ENCODE results near the gene NCF4. TPM values are rescaled to one million over a fixed set of nuclear protein-coding genes. Genes with fewer than 3 reads are reported as not detected.

NCF4 gene
- total RNA-seq, 2 donors from 2014 or later: 8.5 to 15.8 TPM

DNA sequence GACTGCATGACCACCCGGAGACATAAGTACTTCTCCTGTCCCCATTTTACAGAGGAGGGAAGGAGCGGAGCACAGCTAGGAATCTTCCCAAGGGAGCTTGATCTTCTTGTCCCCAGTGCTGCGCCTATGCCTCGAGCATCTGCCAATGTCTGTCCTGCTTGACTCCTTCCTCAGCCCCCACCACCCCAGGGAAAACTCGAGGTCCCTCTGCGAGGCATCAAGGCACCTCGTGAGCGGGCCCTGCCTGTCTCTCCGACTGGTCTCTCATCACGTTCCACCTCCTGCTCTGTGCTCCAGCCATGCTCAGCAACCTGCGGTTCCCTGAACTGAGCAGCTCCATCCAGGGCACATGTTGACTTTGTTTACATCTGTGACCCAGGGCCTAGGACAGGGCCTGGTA is 2.5 kb downstream of the NCF4 start:
- ATAC-seq (replicated peaks in 1 of 2) (no peak), DNase-seq (no peak)
- Mint-ChIP-seq H3K36me3 (ENCODE audit: insufficient read depth in 2 of 2) (peaks cover 0 to 2% of the 10 kb centered on the region in 2 donors), H3K4me1 (ENCODE audit: low read depth) (peaks cover 48% of the 10 kb centered on the region), H3K27ac (no peak overlapping the region), H3K27me3 (ENCODE audit: low read depth) (no peaks in the 10 kb centered on the region), H3K9me3 (peaks cover 0 to 2% of the 10 kb centered on the region in 2 donors), H3K4me3 (no peak overlapping the region)

DNA sequence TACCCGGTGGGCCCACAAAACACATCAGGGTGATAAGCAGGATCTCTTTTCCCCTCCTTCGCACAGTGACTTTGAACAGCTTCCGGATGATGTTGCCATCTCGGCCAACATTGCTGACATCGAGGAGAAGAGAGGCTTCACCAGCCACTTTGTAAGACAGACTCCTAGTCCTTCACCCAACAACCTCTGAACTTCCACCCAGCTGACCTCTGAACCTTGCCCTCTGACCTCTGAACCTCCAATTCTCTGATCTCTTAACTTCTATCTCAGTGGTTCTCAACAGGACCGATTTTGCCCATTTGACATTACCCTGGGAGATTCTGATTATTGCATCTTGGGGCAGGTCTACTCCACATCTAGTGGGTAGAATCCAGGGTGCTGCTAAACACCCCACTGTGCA is 3.2 kb downstream of the NCF4 start:
- Mint-ChIP-seq H3K9me3 (peaks cover 0 to 2% of the 10 kb centered on the region in 2 donors), H3K27me3 (ENCODE audit: low read depth) (no peaks in the 10 kb centered on the region), H3K4me3 (no peak overlapping the region), H3K4me1 (ENCODE audit: low read depth) (peaks cover 48% of the 10 kb centered on the region), H3K36me3 (ENCODE audit: insufficient read depth in 2 of 2) (peaks cover 0 to 2% of the 10 kb centered on the region in 2 donors), H3K27ac (no peak overlapping the region)
- ATAC-seq (replicated peaks in 1 of 2) (no peak), DNase-seq (no peak)

DNA sequence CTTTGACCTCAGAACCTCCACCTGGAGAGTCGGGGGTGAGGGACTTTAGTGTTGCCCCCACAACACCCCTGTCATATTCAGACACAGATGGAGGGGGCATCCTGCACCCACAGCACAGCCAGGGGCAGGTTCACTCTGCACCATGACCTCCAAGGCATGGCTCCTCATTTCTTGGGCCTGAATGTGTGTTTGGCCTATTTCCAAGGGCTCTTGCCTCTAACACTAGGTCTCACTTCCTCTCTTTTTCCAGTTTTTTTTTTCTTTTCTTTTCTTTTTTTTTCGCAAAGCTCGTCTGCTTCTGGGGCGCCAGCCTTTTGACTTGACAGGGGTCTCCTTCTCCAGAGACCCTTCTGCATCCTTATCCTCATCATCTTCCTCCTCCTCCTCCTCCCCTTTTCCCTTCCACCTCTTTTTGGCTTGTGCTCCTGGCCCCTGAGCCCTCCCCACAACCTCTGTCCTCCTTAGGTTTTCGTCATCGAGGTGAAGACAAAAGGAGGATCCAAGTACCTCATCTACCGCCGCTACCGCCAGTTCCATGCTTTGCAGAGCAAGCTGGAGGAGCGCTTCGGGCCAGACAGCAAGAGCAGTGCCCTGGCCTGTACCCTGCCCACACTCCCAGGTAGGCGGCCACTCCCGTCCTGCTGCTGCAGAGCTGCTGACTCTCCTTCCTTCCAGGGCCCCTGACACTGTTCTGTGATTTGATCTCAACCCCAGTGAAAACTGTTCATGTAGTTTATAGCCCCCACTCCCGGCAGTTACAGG is 3.8 kb downstream of the NCF4 start:
- Mint-ChIP-seq H3K27me3 (ENCODE audit: low read depth) (no peaks in the 10 kb centered on the region), H3K4me3 (no peak overlapping the region), H3K4me1 (ENCODE audit: low read depth) (peaks cover 46% of the 10 kb centered on the region), H3K9me3 (peaks cover 0 to 2% of the 10 kb centered on the region in 2 donors), H3K27ac (no peak overlapping the region), H3K36me3 (ENCODE audit: insufficient read depth in 2 of 2) (peaks cover 0 to 2% of the 10 kb centered on the region in 2 donors)
- ATAC-seq (replicated peaks in 1 of 2) (no peak), DNase-seq (no peak)

DNA sequence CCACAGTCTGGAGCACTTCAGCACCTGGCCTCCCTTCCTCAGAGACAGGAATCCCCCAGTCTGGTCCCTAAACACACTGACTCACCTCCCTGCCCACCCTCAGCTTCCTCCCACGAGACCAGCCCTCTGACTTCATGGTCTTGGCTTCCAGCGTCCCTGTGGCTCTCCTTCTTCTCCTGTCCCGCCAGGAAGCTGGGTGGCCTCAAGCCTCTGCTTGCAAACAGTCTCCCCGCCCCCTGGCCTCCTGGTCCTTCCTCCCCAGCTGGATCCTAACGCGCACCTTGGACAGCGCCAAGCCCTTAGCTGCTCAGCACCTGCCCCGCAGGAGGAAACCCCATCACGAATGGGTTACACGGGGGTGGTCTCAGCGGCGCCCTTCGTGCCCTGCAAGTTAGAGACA is 4.5 kb downstream of the NCF4 start:
- H3K36me3 Mint-ChIP-seq (ENCODE audit: insufficient read depth in 2 of 2): peaks cover 0 to 2% of the 10 kb centered on the region in 2 donors
- ATAC-seq (replicated peaks in 1 of 2): no peak
- H3K27me3 Mint-ChIP-seq (ENCODE audit: low read depth): no peaks in the 10 kb centered on the region
- H3K27ac Mint-ChIP-seq: no peak overlapping the region
- H3K9me3 Mint-ChIP-seq: peaks cover 0 to 2% of the 10 kb centered on the region in 2 donors
- H3K4me1 Mint-ChIP-seq (ENCODE audit: low read depth): peaks cover 39% of the 10 kb centered on the region
- peak in 1 of 2 donors; percentile 20 for DNase-seq
- H3K4me3 Mint-ChIP-seq: no peak overlapping the region

DNA sequence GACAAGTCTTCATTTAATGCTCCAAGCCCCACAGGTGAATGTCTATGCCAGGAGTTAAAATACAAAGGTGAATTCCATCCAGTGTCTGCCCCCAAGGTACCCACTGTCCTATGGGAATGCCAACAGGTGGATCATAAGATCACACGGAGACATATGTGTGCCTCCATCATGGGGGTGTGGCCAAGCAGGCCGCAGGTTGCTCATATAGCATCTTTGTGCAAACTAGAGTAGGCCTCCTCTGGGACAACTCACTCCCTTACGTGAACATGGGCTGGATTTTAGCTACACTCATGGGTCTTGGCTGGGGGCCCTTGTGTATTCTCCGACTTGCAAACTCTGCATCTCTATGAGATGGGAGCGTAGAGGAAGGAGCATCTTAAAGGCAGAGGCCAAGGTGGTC is 6.9 kb downstream of the NCF4 start:
- Mint-ChIP-seq H3K27me3 (ENCODE audit: low read depth) (no peaks in the 10 kb centered on the region), H3K36me3 (ENCODE audit: insufficient read depth in 2 of 2) (peaks cover 0 to 6% of the 10 kb centered on the region in 2 donors), H3K27ac (no peak overlapping the region), H3K9me3 (peaks cover 2% of the 10 kb centered on the region in 2 donors), H3K4me1 (ENCODE audit: low read depth) (peaks cover 17% of the 10 kb centered on the region), H3K4me3 (no peak overlapping the region)
- no peak for DNase-seq
- no peak for ATAC-seq (replicated peaks in 1 of 2)

DNA sequence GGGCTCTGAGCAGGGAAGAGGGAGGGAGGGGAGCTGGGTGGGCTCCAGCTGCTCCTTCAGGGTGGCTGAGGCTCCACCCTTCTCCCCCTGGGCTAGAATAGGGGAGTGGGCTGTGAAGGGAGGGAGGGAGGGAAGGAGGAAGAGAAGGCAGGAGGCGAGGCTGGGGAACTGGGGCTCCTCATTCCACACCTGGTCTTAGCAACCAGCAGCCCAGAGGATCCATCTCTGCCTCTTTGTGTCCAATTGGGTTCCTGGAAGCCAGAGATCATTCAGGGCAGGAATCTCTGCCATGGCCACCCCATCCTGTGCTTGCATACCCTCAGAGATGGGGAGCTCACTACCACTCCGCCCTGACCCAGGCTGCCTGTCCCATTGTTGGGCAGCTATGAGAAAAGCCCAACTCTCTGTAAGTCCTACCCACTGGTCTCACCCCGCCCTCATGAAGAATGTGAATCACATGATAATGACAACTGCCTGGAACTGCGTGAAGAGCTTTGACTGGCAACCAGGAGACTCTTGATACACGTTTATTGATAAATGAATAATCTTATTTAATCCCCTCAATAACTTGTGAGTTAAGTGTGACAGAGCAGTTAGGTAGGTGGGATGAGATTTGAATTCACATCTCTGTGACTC is 7.9 kb downstream of the NCF4 start:
- Mint-ChIP-seq H3K36me3 (ENCODE audit: insufficient read depth in 2 of 2) (peaks cover 0 to 11% of the 10 kb centered on the region in 2 donors), H3K9me3 (peaks cover 2% of the 10 kb centered on the region in 2 donors), H3K27ac (no peak overlapping the region), H3K4me3 (no peak overlapping the region), H3K27me3 (ENCODE audit: low read depth) (no peaks in the 10 kb centered on the region), H3K4me1 (ENCODE audit: low read depth) (peaks cover 27% of the 10 kb centered on the region)
- DNase-seq (no peak), ATAC-seq (replicated peaks in 1 of 2) (no peak)

DNA sequence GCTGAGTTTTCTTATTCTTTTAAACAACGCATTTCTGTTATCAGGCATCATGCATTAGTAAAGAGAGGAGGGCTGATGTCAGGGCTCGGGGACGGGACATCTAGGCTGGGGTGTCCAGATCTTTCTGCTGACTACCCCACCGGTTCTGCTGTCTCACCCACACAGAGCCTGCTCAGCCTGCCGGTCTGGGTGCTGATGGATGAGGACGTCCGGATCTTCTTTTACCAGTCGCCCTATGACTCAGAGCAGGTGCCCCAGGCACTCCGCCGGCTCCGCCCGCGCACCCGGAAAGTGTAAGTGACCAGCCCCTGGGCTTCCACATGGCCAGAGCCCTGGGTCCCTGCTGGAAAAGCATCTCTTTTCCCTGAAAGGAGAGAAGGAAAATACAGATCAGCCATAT is 9.4 kb downstream of the NCF4 start:
- peaks cover 0 to 2% of the 10 kb centered on the region in 2 donors for H3K9me3 Mint-ChIP-seq
- H3K4me3 Mint-ChIP-seq: no peak overlapping the region
- H3K27me3 Mint-ChIP-seq (ENCODE audit: low read depth): no peaks in the 10 kb centered on the region
- H3K27ac Mint-ChIP-seq: no peak overlapping the region
- DNase-seq: no peak
- peaks cover 30% of the 10 kb centered on the region for H3K4me1 Mint-ChIP-seq (ENCODE audit: low read depth)
- H3K36me3 Mint-ChIP-seq (ENCODE audit: insufficient read depth in 2 of 2): peaks cover 0 to 9% of the 10 kb centered on the region in 2 donors
- no peak for ATAC-seq (replicated peaks in 1 of 2)

DNA sequence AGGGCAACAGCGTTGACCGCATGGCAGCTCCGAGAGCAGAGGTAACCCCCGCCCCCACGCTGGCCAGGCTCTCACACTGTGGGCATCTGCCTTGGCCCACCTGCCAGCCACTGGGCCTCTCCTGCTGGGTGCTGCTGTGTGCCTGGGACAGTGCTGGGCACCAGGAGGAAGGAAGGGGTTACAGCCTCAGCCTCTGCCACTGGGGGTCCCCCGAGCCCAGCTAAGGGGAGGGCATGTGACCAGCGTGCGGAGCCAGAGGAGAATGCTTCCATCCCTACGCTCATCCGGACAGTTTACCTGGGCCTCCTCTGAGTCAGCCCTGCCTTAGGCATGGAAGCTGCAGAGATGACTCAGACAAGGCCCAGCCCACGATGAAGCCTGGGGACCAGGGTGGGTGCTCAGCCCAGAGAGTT is 10.9 kb downstream of the NCF4 start:
- no peak for DNase-seq
- Mint-ChIP-seq H3K4me1 (ENCODE audit: low read depth) (peaks cover 21% of the 10 kb centered on the region), H3K27ac (no peak overlapping the region), H3K9me3 (peaks cover 0 to 2% of the 10 kb centered on the region in 2 donors), H3K36me3 (ENCODE audit: insufficient read depth in 2 of 2) (peaks cover 0 to 10% of the 10 kb centered on the region in 2 donors), H3K27me3 (ENCODE audit: low read depth) (no peaks in the 10 kb centered on the region), H3K4me3 (no peak overlapping the region)
- ATAC-seq (replicated peaks in 1 of 2): no peak

DNA sequence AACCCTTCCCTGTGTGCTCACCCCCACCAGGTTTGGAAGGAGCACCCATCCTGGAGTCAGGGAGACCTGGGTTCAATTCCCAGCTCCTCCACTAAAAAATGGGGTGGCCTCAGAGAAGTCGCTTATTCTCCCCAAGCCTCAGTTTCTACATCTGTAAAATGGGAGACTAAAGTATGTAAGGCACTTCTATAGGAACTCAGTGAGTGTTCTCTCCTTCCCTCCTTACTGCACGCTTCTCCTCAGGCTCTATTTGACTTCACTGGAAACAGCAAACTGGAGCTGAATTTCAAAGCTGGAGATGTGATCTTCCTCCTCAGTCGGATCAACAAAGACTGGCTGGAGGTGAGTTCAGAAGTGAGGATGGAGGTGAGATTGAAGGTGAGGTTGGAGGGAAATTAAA is 11.3 kb downstream of the NCF4 start:
- DNase-seq (no peak), ATAC-seq (replicated peaks in 1 of 2) (no peak)
- Mint-ChIP-seq H3K36me3 (ENCODE audit: insufficient read depth in 2 of 2) (peaks cover 0 to 10% of the 10 kb centered on the region in 2 donors), H3K27ac (no peak overlapping the region), H3K4me1 (ENCODE audit: low read depth) (peaks cover 21% of the 10 kb centered on the region), H3K9me3 (peaks cover 0 to 2% of the 10 kb centered on the region in 2 donors), H3K4me3 (no peak overlapping the region), H3K27me3 (ENCODE audit: low read depth) (no peaks in the 10 kb centered on the region)

DNA sequence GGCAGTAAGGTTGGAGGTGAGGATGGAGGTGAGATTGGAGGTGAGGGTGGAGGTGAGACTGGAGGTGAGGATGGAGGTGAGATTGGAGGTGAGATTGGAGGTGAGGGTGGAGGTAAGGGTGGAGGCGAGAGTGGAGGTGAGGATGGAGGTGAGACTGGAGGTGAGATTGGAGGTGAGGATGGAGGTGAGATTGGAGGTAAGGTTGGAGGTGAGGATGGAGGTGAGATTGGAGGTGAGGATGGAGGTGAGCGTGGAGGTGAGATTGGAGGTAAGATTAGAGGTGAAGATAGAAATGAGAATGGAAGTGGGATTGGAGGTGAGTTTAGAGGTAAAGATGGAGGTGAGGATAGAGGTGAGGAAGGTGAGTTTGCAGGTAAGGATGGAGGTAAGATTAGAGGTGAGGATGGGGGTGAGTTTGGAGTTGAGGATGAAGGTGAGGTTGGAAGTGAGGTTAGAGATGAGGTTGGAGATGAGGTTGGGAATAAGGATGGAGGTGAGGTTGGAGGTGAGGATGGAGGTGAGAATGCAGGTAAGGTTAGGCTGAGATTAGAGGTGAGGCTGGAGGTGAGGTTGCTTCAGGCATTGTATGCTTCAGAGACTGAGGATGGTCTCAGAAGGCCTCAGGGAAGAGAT is 12.2 kb downstream of the NCF4 start:
- DNase-seq (no peak), ATAC-seq (replicated peaks in 1 of 2) (no peak)
- H3K27me3 Mint-ChIP-seq (ENCODE audit: low read depth): no peaks in the 10 kb centered on the region
- peak overlapping the region in 1 of 2 donors; percentile 10 for H3K4me3 Mint-ChIP-seq
- H3K36me3 Mint-ChIP-seq (ENCODE audit: insufficient read depth in 2 of 2): peaks cover 0 to 10% of the 10 kb centered on the region in 2 donors
- peaks cover 21% of the 10 kb centered on the region for H3K4me1 Mint-ChIP-seq (ENCODE audit: low read depth)
- H3K9me3 Mint-ChIP-seq: peaks cover 0 to 2% of the 10 kb centered on the region in 2 donors
- H3K27ac Mint-ChIP-seq: peak overlapping the region; percentile 91

DNA sequence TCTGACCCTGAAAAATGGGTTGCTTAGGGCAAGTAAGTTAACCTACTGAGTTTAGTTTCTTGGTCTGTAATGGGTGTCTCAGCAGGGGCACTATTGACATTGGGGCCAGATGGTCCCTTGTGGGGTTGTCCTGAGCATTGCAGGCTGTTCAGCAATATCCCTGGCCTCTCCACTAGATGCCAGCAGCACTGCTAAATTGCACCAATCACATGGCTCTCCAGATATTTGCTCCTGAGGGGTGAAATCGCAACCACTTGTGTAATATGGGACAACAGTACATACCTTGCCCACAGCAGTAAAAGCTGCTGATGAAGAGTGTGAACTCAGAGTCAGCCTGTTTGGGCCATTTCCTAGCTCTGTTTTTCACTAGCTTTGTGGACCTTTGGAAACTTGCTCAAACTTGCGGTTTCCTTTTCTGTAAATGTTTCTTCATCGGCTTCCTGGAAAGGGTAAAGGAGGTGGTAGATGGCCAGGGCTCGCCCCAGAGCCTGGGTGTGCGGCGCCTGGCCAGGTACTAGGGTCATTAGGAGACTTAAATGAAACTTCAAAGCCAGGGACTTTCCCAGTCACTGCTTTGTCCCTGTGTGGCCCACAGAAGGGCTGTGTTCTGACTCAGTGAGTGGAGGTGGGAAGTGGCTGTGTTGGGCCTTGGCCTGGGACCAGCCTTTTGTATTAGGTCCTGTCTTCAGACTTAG is 13.0 kb downstream of the NCF4 start:
- Mint-ChIP-seq H3K36me3 (ENCODE audit: insufficient read depth in 2 of 2) (peaks cover 0 to 10% of the 10 kb centered on the region in 2 donors), H3K4me3 (peak overlapping the region; percentile 39 to 58), H3K9me3 (peaks cover 0 to 2% of the 10 kb centered on the region in 2 donors)

DNA sequence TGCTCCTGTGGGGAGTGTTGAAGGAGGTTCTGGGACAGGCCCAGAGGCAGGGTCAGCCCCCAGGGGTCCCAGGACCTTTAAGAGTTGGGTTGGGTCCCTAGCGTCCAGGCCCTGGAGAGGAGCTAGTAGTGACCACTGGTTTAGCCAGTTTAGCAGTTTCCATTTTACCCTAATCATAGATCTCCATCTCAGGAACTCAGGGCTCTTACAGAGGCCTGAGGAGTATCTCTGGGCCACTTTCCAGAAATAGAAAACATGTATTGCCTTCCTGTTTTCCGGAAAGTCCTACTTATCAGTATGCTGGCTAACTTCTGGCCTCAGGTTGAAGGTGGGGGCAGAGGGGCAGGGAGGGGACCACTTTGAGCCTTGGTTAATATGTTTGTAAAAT is 13.5 kb downstream of the NCF4 start:
- Mint-ChIP-seq H3K36me3 (ENCODE audit: insufficient read depth in 2 of 2) (peaks cover 2 to 13% of the 10 kb centered on the region in 2 donors), H3K9me3 (peaks cover 2 to 3% of the 10 kb centered on the region in 2 donors), H3K4me1 (ENCODE audit: low read depth) (peaks cover 21% of the 10 kb centered on the region), H3K27ac (peak overlapping the region; percentile 91), H3K27me3 (ENCODE audit: low read depth) (no peaks in the 10 kb centered on the region), H3K4me3 (peak overlapping the region; percentile 39 to 58)
- ATAC-seq (replicated peaks in 1 of 2): no peak
- DNase-seq: no peak

More for the DNA sequence above, 13.0 kb downstream of the NCF4 start:
- no peaks in the 10 kb centered on the region for H3K27me3 Mint-ChIP-seq (ENCODE audit: low read depth)
- peak overlapping the region; percentile 91 for H3K27ac Mint-ChIP-seq
- ATAC-seq (replicated peaks in 1 of 2) (peak; percentile 94 to 95), DNase-seq (peak; percentile 68 to 74)
- H3K4me1 Mint-ChIP-seq (ENCODE audit: low read depth): peaks cover 21% of the 10 kb centered on the region

DNA sequence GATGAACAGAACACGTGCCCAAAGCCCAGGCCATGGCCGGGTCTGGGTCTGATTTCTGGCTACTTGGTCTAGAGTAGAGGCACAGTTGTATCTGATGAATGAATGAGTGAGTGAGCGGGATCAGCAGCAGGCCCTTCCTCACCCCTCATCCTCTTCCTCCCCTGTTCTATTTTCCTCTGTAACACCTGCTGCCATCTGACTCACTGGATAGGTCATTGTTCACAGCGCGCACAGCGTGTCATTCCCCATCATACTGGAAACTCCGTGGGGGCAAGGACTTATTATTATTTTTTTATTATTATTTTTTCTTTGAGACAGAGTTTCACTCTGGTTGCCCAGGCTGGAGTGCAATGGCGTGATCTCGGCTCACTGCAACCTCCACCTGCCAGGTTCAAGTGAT is 13.9 kb downstream of the NCF4 start:
- Mint-ChIP-seq H3K9me3 (peaks cover 5 to 6% of the 10 kb centered on the region in 2 donors), H3K27ac (peak overlapping the region; percentile 49), H3K4me3 (no peak overlapping the region), H3K36me3 (ENCODE audit: insufficient read depth in 2 of 2) (peaks cover 7 to 16% of the 10 kb centered on the region in 2 donors), H3K4me1 (ENCODE audit: low read depth) (peaks cover 21% of the 10 kb centered on the region), H3K27me3 (ENCODE audit: low read depth) (no peaks in the 10 kb centered on the region)
- ATAC-seq (replicated peaks in 1 of 2): no peak
- DNase-seq: no peak

All from activated T-cell treated with anti-CD3 and anti-CD28 coated beads, Interleukin-2, amount 50 U/mL, for 72 hours (primary cell).